ENCODE results near the gene REV3L.

DNA sequence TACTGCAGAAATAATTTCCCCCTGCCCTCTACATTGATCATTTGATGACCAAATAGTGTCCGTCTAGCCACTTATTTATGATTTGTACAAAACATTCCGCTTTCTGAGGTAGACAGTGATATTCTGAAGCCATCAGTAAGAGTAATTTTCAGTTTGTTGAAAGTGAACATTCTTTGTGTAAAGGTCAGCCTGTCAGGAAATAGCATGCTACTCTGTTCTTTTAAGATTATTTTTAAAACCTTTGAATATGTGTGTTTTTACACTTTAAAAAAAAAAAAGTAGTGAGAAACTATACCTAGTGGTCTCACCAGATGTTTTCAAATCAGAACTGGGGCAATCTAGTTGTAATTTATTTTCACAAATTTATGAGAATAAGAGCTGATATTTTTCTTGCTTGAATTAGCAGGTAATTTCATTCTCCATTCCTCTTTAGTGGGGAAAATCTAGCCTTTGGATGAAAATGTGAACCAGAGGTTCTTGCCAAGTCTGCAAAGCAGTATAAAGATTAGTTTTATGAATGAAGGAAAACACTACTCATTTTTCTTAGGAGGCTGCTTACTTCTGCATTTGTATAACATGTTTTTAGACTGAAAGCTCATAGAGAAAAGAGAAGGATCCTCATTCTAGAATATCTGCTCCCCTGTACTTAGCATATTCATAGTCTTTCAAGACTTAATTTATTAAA, 12.1 kb upstream of the REV3L start:
- TF ChIP-seq SP2 (IDR thresholded peaks at IDR 0.05; ENCODE audit: extremely low read depth, low read depth, low read length, poor library complexity, severe bottlenecking) (no peak), GATA2 (CRISPR knock-in tag; IDR thresholded peaks at IDR 0.05) (no peak), ZNF121 (CRISPR knock-in tag; conservative IDR thresholded peaks at IDR 0.05) (no peak), POLR2AphosphoS5 (IDR thresholded peaks at IDR 0.05; ENCODE audit: control insufficient read depth, insufficient read depth, low read depth, low read length) (no peak)
- TF ChIP-seq, protein P1, sequence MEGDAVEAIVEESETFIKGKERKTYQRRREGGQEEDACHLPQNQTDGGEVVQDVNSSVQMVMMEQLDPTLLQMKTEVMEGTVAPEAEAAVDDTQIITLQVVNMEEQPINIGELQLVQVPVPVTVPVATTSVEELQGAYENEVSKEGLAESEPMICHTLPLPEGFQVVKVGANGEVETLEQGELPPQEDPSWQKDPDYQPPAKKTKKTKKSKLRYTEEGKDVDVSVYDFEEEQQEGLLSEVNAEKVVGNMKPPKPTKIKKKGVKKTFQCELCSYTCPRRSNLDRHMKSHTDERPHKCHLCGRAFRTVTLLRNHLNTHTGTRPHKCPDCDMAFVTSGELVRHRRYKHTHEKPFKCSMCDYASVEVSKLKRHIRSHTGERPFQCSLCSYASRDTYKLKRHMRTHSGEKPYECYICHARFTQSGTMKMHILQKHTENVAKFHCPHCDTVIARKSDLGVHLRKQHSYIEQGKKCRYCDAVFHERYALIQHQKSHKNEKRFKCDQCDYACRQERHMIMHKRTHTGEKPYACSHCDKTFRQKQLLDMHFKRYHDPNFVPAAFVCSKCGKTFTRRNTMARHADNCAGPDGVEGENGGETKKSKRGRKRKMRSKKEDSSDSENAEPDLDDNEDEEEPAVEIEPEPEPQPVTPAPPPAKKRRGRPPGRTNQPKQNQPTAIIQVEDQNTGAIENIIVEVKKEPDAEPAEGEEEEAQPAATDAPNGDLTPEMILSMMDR (IDR thresholded peaks at IDR 0.05 in 2 of 3, conservative IDR thresholded peaks at IDR 0.05 in 1 of 3; ENCODE audit: insufficient read depth in 2 of 3, low read depth in 1 of 3, low read length in 3 of 3): no peak
- TF ChIP-seq, protein P2, sequence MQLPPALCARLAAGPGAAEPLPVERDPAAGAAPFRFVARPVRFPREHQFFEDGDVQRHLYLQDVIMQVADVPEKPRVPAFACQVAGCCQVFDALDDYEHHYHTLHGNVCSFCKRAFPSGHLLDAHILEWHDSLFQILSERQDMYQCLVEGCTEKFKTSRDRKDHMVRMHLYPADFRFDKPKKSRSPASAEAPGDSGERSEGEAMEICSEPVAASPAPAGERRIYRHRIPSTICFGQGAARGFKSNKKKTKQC (CRISPR knock-in tag; IDR thresholded peaks at IDR 0.05): no peak
